K562 (cell line): ENCODE data around the gene CERS4. TPM values are rescaled to one million over a fixed set of nuclear protein-coding genes. Genes with fewer than 3 reads are reported as not detected.
A peak's percentile ranks its signal among the peaks of the same experiment; 100 is the strongest.

Source experiments
- ATAC-seq: fragments of 200-7000 bp; cut with Tn5 transposase; 3 replicates; pipeline ENCODE4 v1.9.1; 2020; ENCODE audit warnings: moderate library complexity
- BruUV-seq: library from RNA; stranded (reverse); fragments of 400-500 nt; replicated peaks from 2 replicates; lab custom pipeline; 2021; lab: Mats Ljungman, UMichigan
- CTCF ChIA-PET: fragments of 300-600 bp; formaldehyde crosslinking; extraction: SDS; loops from one replicate; lab custom pipeline; 2021; ENCODE audit warnings: low intra/inter-chr PET ratio; lab: Yijun Ruan, JAX
- POLR2A ChIA-PET: fragments of 300-600, 350-650 bp; sonication (Branson Sonifier 250); formaldehyde crosslinking; extraction: SDS; loops from one replicate; lab custom pipeline; 2021; ENCODE audit warnings: antibody characterized with exemption, inconsistent platforms; lab: Yijun Ruan, JAX
- DNase-seq, 4 experiments: peaks; one replicate each; pipeline versions ENCODE4 v3.0.0 to v3.0.0-alpha.2; 2011 to 2018; ENCODE audit warnings: low spot score in 3 of 4, mixed read lengths in 3 of 4; ENCODE audit errors: extremely low read depth in 1 of 4
- FAIRE-seq: peaks from 2 replicates; lab custom pipeline; 2011; peaks lifted over from hg19 to GRCh38; lab: Jason Lieb, UNC
- H2AFZ ChIP-seq: 2 replicates; pipeline ENCODE4 v1.6.0; 2011; ENCODE audit warnings: low read depth, low read length, control low read depth, inconsistent platforms
- H3K27ac ChIP-seq: fragments of 200-600 bp; 3 replicates; pipeline ENCODE4 v1.8.0; 2011; ENCODE audit warnings: low read depth, mild to moderate bottlenecking, control low read depth, inconsistent platforms, low read length, moderate library complexity, mixed read lengths; ENCODE audit errors: extremely low read depth
- H3K27me3 ChIP-seq, 2 experiments: fragments of 300-600 bp in 1 of 2; 2 replicates in 1 of 2; 3 replicates in 1 of 2; pipeline versions ENCODE4 v1.6.0 to v1.8.0; 2011; ENCODE audit warnings: inconsistent platforms in 2 of 2, low read length in 2 of 2, mild to moderate bottlenecking in 1 of 2, mixed read lengths in 1 of 2, moderate library complexity in 1 of 2; ENCODE audit not compliant: control insufficient read depth in 2 of 2, insufficient read depth in 2 of 2
- H3K36me3 ChIP-seq: fragments of 300-600 bp; 3 replicates; pipeline ENCODE4 v1.8.0; 2011; ENCODE audit warnings: mild to moderate bottlenecking, low read length, inconsistent platforms; ENCODE audit not compliant: control insufficient read depth, insufficient read depth
- H3K4me1 ChIP-seq, 2 experiments: fragments of 200-600 bp in 1 of 2; replicated peaks in 1 of 2; 2 replicates in 1 of 2; 3 replicates in 1 of 2; pipeline versions ENCODE4 v1.5.1 to v1.8.0; 2011; ENCODE audit warnings: inconsistent platforms in 2 of 2, low read length in 2 of 2, mild to moderate bottlenecking in 1 of 2, mixed read lengths in 1 of 2, moderate library complexity in 1 of 2; ENCODE audit not compliant: control insufficient read depth in 2 of 2, insufficient read depth in 2 of 2
- H3K4me2 ChIP-seq: 2 replicates; pipeline ENCODE4 v1.6.1; 2011; ENCODE audit warnings: low read length, control low read depth, inconsistent platforms, mixed read lengths; ENCODE audit not compliant: insufficient read depth
- H3K4me3 ChIP-seq: fragments of 200-600 bp; sonication (generic), shearing (Covaris generic); 2 replicates; pipeline ENCODE4 v1.5.1; 2016; ENCODE audit warnings: control low read depth, inconsistent platforms
- H3K79me2 ChIP-seq: fragments of 200-600 bp; 3 replicates; pipeline ENCODE4 v1.8.0; 2011; ENCODE audit warnings: low read length, inconsistent platforms; ENCODE audit not compliant: control insufficient read depth, insufficient read depth
- H3K9ac ChIP-seq, 2 experiments: 2 replicates each; pipeline versions ENCODE4 v1.6.0 to v1.6.1; 2011; ENCODE audit warnings: low read depth in 2 of 2, low read length in 2 of 2, control low read depth in 1 of 2, inconsistent platforms in 1 of 2, mild to moderate bottlenecking in 1 of 2, mixed read lengths in 1 of 2; ENCODE audit not compliant: insufficient read depth in 1 of 2
- H3K9me1 ChIP-seq: one replicate; pipeline ENCODE4 v1.6.0; 2011; ENCODE audit warnings: inconsistent platforms, mild to moderate bottlenecking, low read length, moderate library complexity; ENCODE audit not compliant: control insufficient read depth, insufficient read depth
- H3K9me3 ChIP-seq: replicated peaks from 2 replicates; pipeline ENCODE4 v1.5.1; 2011; ENCODE audit warnings: low read depth, low read length, inconsistent platforms; ENCODE audit not compliant: control insufficient read depth, insufficient read depth
- H4K20me1 ChIP-seq: replicated peaks from 2 replicates; pipeline ENCODE4 v1.6.1; 2011; ENCODE audit warnings: low read length, inconsistent platforms, mixed read lengths; ENCODE audit not compliant: control insufficient read depth, insufficient read depth
- CREB1 ChIP-seq, 2 experiments: sonication (generic) in 1 of 2; formaldehyde crosslinking in 1 of 2; IDR thresholded peaks; 2 replicates each; pipeline versions ENCODE4 v1.6.1 to v1.8.0; 2012 to 2022; ENCODE audit warnings: inconsistent platforms in 1 of 2, mild to moderate bottlenecking in 1 of 2, missing genetic modification reagents in 1 of 2, moderate library complexity in 1 of 2
- NFIC ChIP-seq: fragments of 450-650 bp; IDR thresholded peaks from 2 replicates; pipeline ENCODE4 v1.6.1; 2017; ENCODE audit warnings: mild to moderate bottlenecking, inconsistent platforms
- RBM25 ChIP-seq: fragments of 200-400 bp; formaldehyde crosslinking; IDR thresholded peaks from 2 replicates; pipeline ENCODE4 v1.6.1; 2018; ENCODE audit warnings: low read length, low read depth, moderate library complexity; ENCODE audit not compliant: severe bottlenecking
- STAT5A ChIP-seq: IDR thresholded peaks from 2 replicates; pipeline ENCODE4 v1.6.1; 2012; ENCODE audit warnings: low read length, inconsistent platforms, borderline replicate concordance
- ZNF263 ChIP-seq: sonication (generic); formaldehyde crosslinking; IDR thresholded peaks from 2 replicates; pipeline ENCODE4 v1.8.0; 2022; ENCODE audit warnings: mild to moderate bottlenecking, missing genetic modification reagents, borderline replicate concordance
- WGBS: fragments of 100-300 bp; shearing (Covaris generic); methylation state at CpG from one replicate; pipeline ENCODE4 v1.1.6; 2016; ENCODE audit warnings: low coverage, mixed read lengths; ENCODE audit not compliant: insufficient coverage; ENCODE audit errors: missing lambda C conversion rate; 5-methylcytosine and 5-hydroxymethylcytosine counted together
- in situ Hi-C: fragments of 300-500 bp; cut with MboI; formaldehyde crosslinking; loops from 4 replicates; pipeline ENCODE4 v1.15.0; 2018; ENCODE audit warnings: inconsistent platforms, mixed read lengths
- intact Hi-C: fragments of 100-400 bp; cut with micrococcal nuclease; formaldehyde crosslinking; loops from 2 replicates; pipeline ENCODE4 v1.14.2; 2022
- polyA plus RNA-seq, 8 experiments: library from polyadenylated mRNA; depleted of rRNA in 4 of 8; stranded (reverse) in 5 of 8; unstranded in 3 of 8; fragments of >200 nt; fragmentation: Nextera tagmentation in 2 of 8; fragmentation: Illumina TruSeq in 1 of 8; extraction: Ambion mirVana in 2 of 8; extraction: Trizol in 1 of 8; gene quantifications; 2 replicates each; pipeline versions ENCODE4 v1.2.1 to v1.2.3, GENCODE V29; 2011 to 2014; ENCODE audit warnings: inconsistent platforms in 1 of 8, missing spikeins in 1 of 8
- total RNA-seq, 7 experiments: library from RNA; depleted of rRNA in 6 of 7; stranded (reverse); fragments of >200 nt in 6 of 7; fragmentation: Illumina TruSeq in 2 of 7; extraction: Trizol in 2 of 7; gene quantifications; 2 replicates each; pipeline versions ENCODE4 v1.2.1 to v1.2.3, GENCODE V29; 2011 to 2021; ENCODE audit warnings: low replicate concordance in 1 of 7

CERS4 gene
- total and polyA plus RNA-seq, 9 of the 15 experiments (the other 6 are each of a cell fraction or from before 2014, with no cell fraction given): 0.14 to 4.4 (median 2.9) TPM; not detected in 1

GRCh38 chr19:8214802-8215201 is 5.6 kb downstream of the CERS4 start:
- WGBS: 20% methylated on average over 3 of the region's 6 CpGs
- ATAC-seq (no peak), DNase-seq (no peak), FAIRE-seq (no peak)
- no peak overlapping the region for H2AFZ ChIP-seq
- CTCF ChIA-PET: no interaction called here
- no peak overlapping the region for H3K27ac ChIP-seq
- H3K36me3 ChIP-seq: no peaks in the 10 kb centered on the region
- intact Hi-C loops: no loop called here
- H3K79me2 ChIP-seq: no peaks in the 10 kb centered on the region
- no peaks in the 10 kb centered on the region for H3K9me3 ChIP-seq
- H3K4me1 ChIP-seq: peaks cover 6 to 23% of the 10 kb centered on the region in 2 experiments; a peak in 4 of 5 replicates
- H3K9ac ChIP-seq: peak overlapping the region in 1 of 2 experiments; percentile 74; a peak in 2 of 4 replicates
- no TSS peak for BruUV-seq
- no peaks in the 10 kb centered on the region for H3K9me1 ChIP-seq
- no peak overlapping the region for H3K4me2 ChIP-seq
- H3K4me3 ChIP-seq: no peak overlapping the region
- in situ Hi-C loops: no loop called here
- TF ChIP-seq CREB1 (IDR thresholded peaks at IDR 0.05) (no peak), CREB1 (CRISPR knock-in tag; IDR thresholded peaks at IDR 0.05) (no peak), NFIC (peak; percentile 70), ZNF263 (CRISPR knock-in tag) (peak; percentile 90)
- POLR2A ChIA-PET: no interaction called here
- peaks cover 4 to 7% of the 10 kb centered on the region in 2 experiments; a peak in 3 of 5 replicates for H3K27me3 ChIP-seq
- H4K20me1 ChIP-seq: no peaks in the 10 kb centered on the region

- CTCF ChIA-PET: no interaction called here
- Histone ChIP-seq H3K4me1 (peaks cover 3 to 18% of the 10 kb centered on the region in 2 experiments; a peak in 4 of 5 replicates), H4K20me1 (no peaks in the 10 kb centered on the region), H3K27ac (no peak overlapping the region), H3K9me3 (no peaks in the 10 kb centered on the region), H3K27me3 (peaks cover 4 to 7% of the 10 kb centered on the region in 2 experiments; a peak in 3 of 5 replicates), H3K79me2 (no peaks in the 10 kb centered on the region), H2AFZ (no peak overlapping the region), H3K9ac (peak overlapping the region in 1 of 2 experiments; percentile 74; a peak in 2 of 4 replicates), H3K4me2 (no peak overlapping the region), H3K4me3 (no peak overlapping the region), H3K36me3 (no peaks in the 10 kb centered on the region), H3K9me1 (no peaks in the 10 kb centered on the region)
- WGBS: 20% methylated on average over 4 of the region's 4 CpGs
- in situ Hi-C loops: no loop called here
- no peak for TF ChIP-seq STAT5A
- peak; percentile 47 for TF ChIP-seq RBM25
- intact Hi-C loops: no loop called here
- no TSS peak for BruUV-seq
- POLR2A ChIA-PET: no interaction called here
- FAIRE-seq (no peak), ATAC-seq (no peak), DNase-seq (no peak)
Measured at GRCh38 chr19:8215783-8216182, 6.6 kb downstream of the CERS4 start.
